GM21515 (cell line): ENCODE measurements around the gene TRIM9.
"Not testable (repeated sequence)": the region's sequence is repeated elsewhere in the genome, so short reads cannot be mapped to it uniquely, and the experiment has no call there.

Experiments
- ATAC-seq: cut with Tn5 transposase; IDR thresholded peaks from one replicate; pipeline ENCODE4 v1.9.1; 2021; ENCODE audit not compliant: unreplicated experiment

The TRIM9 gene

GRCh38 chr14:51006324-51006723, 88.6 kb downstream of the TRIM9 start:
- no peak for ATAC-seq

GRCh38 chr14:51004801-51005526, 89.9 kb downstream of the TRIM9 start:
- no peak for ATAC-seq

GRCh38 chr14:51004352-51004800, 90.5 kb downstream of the TRIM9 start:
- ATAC-seq, result no peak

- ATAC-seq, result no peak
Observed at GRCh38 chr14:51002406-51002999, 92.4 kb downstream of the TRIM9 start.

- no peak for ATAC-seq
Observed at GRCh38 chr14:51000566-51000965, 94.3 kb downstream of the TRIM9 start.

GRCh38 chr14:50999726-51000125, 95.2 kb downstream of the TRIM9 start:
- no peak for ATAC-seq

- no peak for ATAC-seq
Observed at GRCh38 chr14:50998612-50999011, 96.3 kb downstream of the TRIM9 start.

GRCh38 chr14:50997712-50998111, 97.2 kb downstream of the TRIM9 start:
- no peak for ATAC-seq

- not testable (repeated sequence) for ATAC-seq
Observed at GRCh38 chr14:50994158-50994557, 100.7 kb downstream of the TRIM9 start.

- no peak for ATAC-seq
Observed at GRCh38 chr14:50985859-50986331, 109.0 kb downstream of the TRIM9 start.

- no peak for ATAC-seq
Observed at GRCh38 chr14:50985124-50985858, 109.6 kb downstream of the TRIM9 start.

GRCh38 chr14:50984036-50984710, 110.7 kb downstream of the TRIM9 start:
- no peak for ATAC-seq

- ATAC-seq, result no peak
Observed at GRCh38 chr14:50979941-50980850, 114.7 kb downstream of the TRIM9 start.

- ATAC-seq, result peak; percentile 87
Observed at GRCh38 chr14:50978888-50979287, 116.0 kb downstream of the TRIM9 start.

GRCh38 chr14:50978529-50978871, 116.4 kb downstream of the TRIM9 start:
- no peak for ATAC-seq

GRCh38 chr14:50977863-50978528, 116.9 kb downstream of the TRIM9 start:
- no peak for ATAC-seq

- no peak for ATAC-seq
Observed at GRCh38 chr14:50974118-50974517, 120.8 kb downstream of the TRIM9 start.

- no peak for ATAC-seq
Observed at GRCh38 chr14:50972734-50973133, 122.2 kb downstream of the TRIM9 start.

- no peak for ATAC-seq
Observed at GRCh38 chr14:50970886-50971781, 123.8 kb downstream of the TRIM9 start.
